H1 (cell line): Measurements from ENCODE around the gene JAKMIP1. TPM values are rescaled to one million over a fixed set of nuclear protein-coding genes. Genes with fewer than 3 reads are reported as not detected.

Experiments used
- CTCF ChIA-PET: fragments of 300-600 bp; sonication (Branson Sonifier 250); formaldehyde crosslinking; loops from one replicate; lab custom pipeline; 2021; ENCODE audit not compliant: partially characterized antibody; lab: Charles Lee
- POLR2A ChIA-PET: fragments of 300-600 bp; sonication (Branson Sonifier 250); formaldehyde crosslinking; loops from one replicate; lab custom pipeline; 2021; ENCODE audit warnings: inconsistent platforms; ENCODE audit not compliant: partially characterized antibody; lab: Charles Lee
- DNase-seq, 2 experiments: peaks; one replicate each; pipeline versions ENCODE4 v3.0.0 to v3.0.0-alpha.2; 2010 to 2022; ENCODE audit warnings: low spot score in 2 of 2, low read depth in 1 of 2, mixed read lengths in 1 of 2
- FAIRE-seq: peaks from 2 replicates; lab custom pipeline; 2011; peaks lifted over from hg19 to GRCh38; lab: Jason Lieb, UNC
- H2AFZ ChIP-seq: 2 replicates; pipeline ENCODE4 v1.8.1; 2012; ENCODE audit warnings: low read length, inconsistent platforms
- H2AK5ac ChIP-seq: 2 replicates; pipeline ENCODE4 v1.6.1; 2013; ENCODE audit warnings: low read depth, low read length
- H2BK120ac ChIP-seq: replicated peaks from 2 replicates; pipeline ENCODE3; 2013; ENCODE audit warnings: low read depth, low read length, inconsistent platforms
- H2BK12ac ChIP-seq: 2 replicates; pipeline ENCODE4 v1.6.1; 2013; ENCODE audit warnings: low read depth, low read length
- H2BK15ac ChIP-seq: 2 replicates; pipeline ENCODE4 v1.6.1; 2013; ENCODE audit warnings: low read length
- H2BK20ac ChIP-seq: 2 replicates; pipeline ENCODE4 v1.6.1; 2013; ENCODE audit warnings: low read length
- H2BK5ac ChIP-seq: 2 replicates; pipeline ENCODE4 v1.6.1; 2013; ENCODE audit warnings: low read depth, low read length
- H3K14ac ChIP-seq: 2 replicates; pipeline ENCODE4 v1.6.1; 2013; ENCODE audit warnings: inconsistent platforms; ENCODE audit not compliant: insufficient read length
- H3K18ac ChIP-seq: 2 replicates; pipeline ENCODE4 v1.6.1; 2013; ENCODE audit warnings: low read length; ENCODE audit errors: extremely low read depth
- H3K23ac ChIP-seq: 2 replicates; pipeline ENCODE4 v1.6.1; 2013; ENCODE audit warnings: inconsistent platforms; ENCODE audit not compliant: insufficient read length
- H3K23me2 ChIP-seq: 2 replicates; pipeline ENCODE4 v1.6.1; 2013; ENCODE audit warnings: low read depth, low read length
- H3K27ac ChIP-seq: 2 replicates; pipeline ENCODE4 v1.6.1; 2011; ENCODE audit warnings: low read depth, low read length, inconsistent platforms
- H3K27me3 ChIP-seq, 4 experiments: replicated peaks in 1 of 4; 1 replicate in 1 of 4; 2 replicates in 3 of 4; pipeline versions ENCODE4 v1.6.1 to v1.8.1; 2011 to 2013; ENCODE audit warnings: low read length in 3 of 4, mild to moderate bottlenecking in 3 of 4, inconsistent platforms in 2 of 4, mixed read lengths in 2 of 4, moderate library complexity in 1 of 4; ENCODE audit not compliant: control insufficient read depth in 3 of 4, insufficient read depth in 3 of 4; ENCODE audit errors: extremely low read depth in 1 of 4
- H3K36me3 ChIP-seq, 4 experiments: 2 replicates each; pipeline versions ENCODE4 v1.6.1 to v1.8.1; 2011 to 2013; ENCODE audit warnings: mild to moderate bottlenecking in 4 of 4, low read length in 3 of 4, moderate library complexity in 2 of 4, control low read depth in 1 of 4, inconsistent platforms in 1 of 4; ENCODE audit not compliant: insufficient read depth in 4 of 4, control insufficient read depth in 2 of 4
- H3K4ac ChIP-seq: replicated peaks from 2 replicates; pipeline ENCODE3; 2013; ENCODE audit warnings: low read length, low read depth, mixed read lengths, inconsistent platforms; ENCODE audit not compliant: insufficient read length
- H3K4me1 ChIP-seq, 4 experiments: replicated peaks in 1 of 4; 1 replicate in 1 of 4; 2 replicates in 3 of 4; pipeline versions ENCODE4 v1.6.1 to v1.8.1; 2011 to 2013; ENCODE audit warnings: low read length in 3 of 4, inconsistent platforms in 2 of 4, mixed read lengths in 1 of 4; ENCODE audit not compliant: insufficient read depth in 4 of 4, control insufficient read depth in 3 of 4
- H3K4me2 ChIP-seq, 2 experiments: 2 replicates each; pipeline versions ENCODE4 v1.6.1 to v1.8.1; 2011 to 2013; ENCODE audit warnings: low read depth in 2 of 2, low read length in 2 of 2, control low read depth in 1 of 2, inconsistent platforms in 1 of 2, mild to moderate bottlenecking in 1 of 2; ENCODE audit not compliant: insufficient read depth in 1 of 2
- H3K4me3 ChIP-seq, 4 experiments: fragments of 200-600, 300-600 bp in 1 of 4; sonication (generic), shearing (Covaris generic), sonication (Bioruptor Twin) in 1 of 4; 2 replicates each; pipeline versions ENCODE4 v1.5.1 to v1.8.1; 2011 to 2016; ENCODE audit warnings: low read length in 4 of 4, low read depth in 3 of 4, control low read depth in 2 of 4, inconsistent platforms in 2 of 4, mild to moderate bottlenecking in 2 of 4, mixed read lengths in 1 of 4, moderate library complexity in 1 of 4; ENCODE audit not compliant: insufficient read depth in 2 of 4; ENCODE audit errors: extremely low read depth in 1 of 4
- H3K56ac ChIP-seq: replicated peaks from 2 replicates; pipeline ENCODE3; 2013; ENCODE audit warnings: low read depth, mild to moderate bottlenecking, mixed read lengths, low read length, inconsistent platforms; ENCODE audit not compliant: insufficient read length
- H3K79me1 ChIP-seq: 2 replicates; pipeline ENCODE4 v1.6.1; 2013; ENCODE audit warnings: low read depth, low read length, control low read depth
- H3K79me2 ChIP-seq, 2 experiments: 2 replicates each; pipeline versions ENCODE4 v1.6.1 to v1.8.1; 2012 to 2013; ENCODE audit warnings: low read length in 2 of 2, mild to moderate bottlenecking in 2 of 2, inconsistent platforms in 1 of 2; ENCODE audit not compliant: insufficient read depth in 2 of 2, control insufficient read depth in 1 of 2
- H3K9ac ChIP-seq, 4 experiments: replicated peaks in 1 of 4; 1 replicate in 1 of 4; 2 replicates in 3 of 4; pipeline versions ENCODE4 v1.6.1 to v1.8.1; 2011 to 2013; ENCODE audit warnings: low read depth in 3 of 4, low read length in 3 of 4, control low read depth in 2 of 4, mild to moderate bottlenecking in 2 of 4, moderate library complexity in 2 of 4, inconsistent platforms in 1 of 4; ENCODE audit errors: extremely low read depth in 1 of 4
- H3K9me3 ChIP-seq, 2 experiments: 2 replicates each; pipeline versions ENCODE4 v1.6.1 to v1.8.1; 2012 to 2013; ENCODE audit warnings: mild to moderate bottlenecking in 2 of 2, moderate library complexity in 2 of 2, control low read depth in 1 of 2, inconsistent platforms in 1 of 2, low read depth in 1 of 2, low read length in 1 of 2, mixed read lengths in 1 of 2; ENCODE audit not compliant: insufficient read depth in 2 of 2
- H4K20me1 ChIP-seq, 2 experiments: replicated peaks in 1 of 2; 2 replicates each; pipeline versions ENCODE3 to v1.8.1; 2011 to 2013; ENCODE audit warnings: inconsistent platforms in 2 of 2, low read length in 2 of 2, mild to moderate bottlenecking in 1 of 2; ENCODE audit not compliant: insufficient read depth in 2 of 2, control insufficient read depth in 1 of 2
- H4K5ac ChIP-seq: 2 replicates; pipeline ENCODE4 v1.6.1; 2013; ENCODE audit warnings: low read length, low read depth, mixed read lengths, inconsistent platforms; ENCODE audit not compliant: insufficient read length
- H4K8ac ChIP-seq: 2 replicates; pipeline ENCODE4 v1.8.0; 2013; ENCODE audit warnings: mild to moderate bottlenecking, moderate library complexity, low read length, inconsistent platforms; ENCODE audit not compliant: insufficient read depth; ENCODE audit errors: extremely low read depth
- H4K91ac ChIP-seq: replicated peaks from 2 replicates; pipeline ENCODE3; 2013; ENCODE audit warnings: low read length, mixed read lengths, inconsistent platforms; ENCODE audit not compliant: insufficient read length
- BRCA1 ChIP-seq: IDR thresholded peaks from 2 replicates; pipeline ENCODE4 v1.6.1; 2012; ENCODE audit warnings: low read depth, low read length, improper control_type of control experiment
- GTF2F1 ChIP-seq: IDR thresholded peaks from 2 replicates; pipeline ENCODE4 v1.6.1; 2012; ENCODE audit warnings: low read depth, low read length, improper control_type of control experiment, borderline replicate concordance
- KDM4A ChIP-seq: IDR thresholded peaks from one replicate; pipeline ENCODE4 v1.7.1; 2012; ENCODE audit warnings: low read depth, mild to moderate bottlenecking, moderate library complexity, low read length, inconsistent platforms; ENCODE audit not compliant: severe bottlenecking
- RNF2 ChIP-seq: fragments of 200-900, 300-1000 bp; sonication (generic); IDR thresholded peaks from 2 replicates; pipeline ENCODE4 v1.7.1; 2016; ENCODE audit warnings: borderline replicate concordance, low read depth, mild to moderate bottlenecking, antibody characterized with exemption, low read length; ENCODE audit not compliant: poor library complexity, severe bottlenecking; ENCODE audit errors: missing control alignments
- SIN3A ChIP-seq, 2 experiments: IDR thresholded peaks in 1 of 2; conservative IDR thresholded peaks in 1 of 2; 2 replicates each; pipeline ENCODE4 v1.6.1; 2011 to 2012; ENCODE audit warnings: low read length in 2 of 2, improper control_type of control experiment in 1 of 2, low read depth in 1 of 2, mild to moderate bottlenecking in 1 of 2
- SIX5 ChIP-seq: IDR thresholded peaks from 2 replicates; pipeline ENCODE4 v1.6.1; 2011; ENCODE audit warnings: mild to moderate bottlenecking, low read depth, low read length
- ZNF274 ChIP-seq: IDR thresholded peaks from 2 replicates; pipeline ENCODE4 v1.7.0; 2012; ENCODE audit warnings: low read length, borderline replicate concordance; ENCODE audit errors: extremely low read depth
- WGBS, 2 experiments: shearing (Covaris generic) in 1 of 2; methylation state at CpG; one replicate each; pipeline versions ENCODE4 v1.1.6 to v1.1.7; 2013 to 2015; ENCODE audit warnings: low lambda C conversion rate in 2 of 2, mixed read lengths in 2 of 2, inconsistent platforms in 1 of 2, low coverage in 1 of 2, missing lambda C conversion rate in 1 of 2; ENCODE audit not compliant: insufficient replicate concordance in 2 of 2, insufficient coverage in 1 of 2, insufficient read length in 1 of 2; ENCODE audit errors: extremely low coverage in 1 of 2, missing lambda C conversion rate in 1 of 2; 5-methylcytosine and 5-hydroxymethylcytosine counted together
- polyA plus RNA-seq, 7 experiments: library from polyadenylated mRNA; depleted of rRNA in 3 of 7; stranded (reverse) in 5 of 7; unstranded in 2 of 7; fragments of >200 nt in 5 of 7; fragments of 200-250 nt in 2 of 7; gene quantifications; 1 replicate in 5 of 7; 2 replicates in 1 of 7; 4 replicates in 1 of 7; pipeline versions ENCODE4 v1.2.1 to v1.2.3, GENCODE V29; 2011 to 2013; ENCODE audit warnings: missing spikeins in 2 of 7, mixed read lengths in 2 of 7
- total RNA-seq: library from RNA; stranded (reverse); fragmentation: NEBNext Ultra II Directional; extraction: Animal tissue kit (Norgen Biotek cat#: 25700); gene quantifications from 2 replicates; pipeline ENCODE4 v1.2.1, GENCODE V29; 2021
- TF ChIP-seq, protein P1 (sequence below): IDR thresholded peaks from 2 replicates; pipeline ENCODE4 v1.6.1; 2012; ENCODE audit warnings: low read length, inconsistent platforms

Gene JAKMIP1
- total and polyA plus RNA-seq, 2 of the 8 experiments (the other 6 are each of a cell fraction or from before 2014, with no cell fraction given), result 2.5 to 4.4 TPM

DNA sequence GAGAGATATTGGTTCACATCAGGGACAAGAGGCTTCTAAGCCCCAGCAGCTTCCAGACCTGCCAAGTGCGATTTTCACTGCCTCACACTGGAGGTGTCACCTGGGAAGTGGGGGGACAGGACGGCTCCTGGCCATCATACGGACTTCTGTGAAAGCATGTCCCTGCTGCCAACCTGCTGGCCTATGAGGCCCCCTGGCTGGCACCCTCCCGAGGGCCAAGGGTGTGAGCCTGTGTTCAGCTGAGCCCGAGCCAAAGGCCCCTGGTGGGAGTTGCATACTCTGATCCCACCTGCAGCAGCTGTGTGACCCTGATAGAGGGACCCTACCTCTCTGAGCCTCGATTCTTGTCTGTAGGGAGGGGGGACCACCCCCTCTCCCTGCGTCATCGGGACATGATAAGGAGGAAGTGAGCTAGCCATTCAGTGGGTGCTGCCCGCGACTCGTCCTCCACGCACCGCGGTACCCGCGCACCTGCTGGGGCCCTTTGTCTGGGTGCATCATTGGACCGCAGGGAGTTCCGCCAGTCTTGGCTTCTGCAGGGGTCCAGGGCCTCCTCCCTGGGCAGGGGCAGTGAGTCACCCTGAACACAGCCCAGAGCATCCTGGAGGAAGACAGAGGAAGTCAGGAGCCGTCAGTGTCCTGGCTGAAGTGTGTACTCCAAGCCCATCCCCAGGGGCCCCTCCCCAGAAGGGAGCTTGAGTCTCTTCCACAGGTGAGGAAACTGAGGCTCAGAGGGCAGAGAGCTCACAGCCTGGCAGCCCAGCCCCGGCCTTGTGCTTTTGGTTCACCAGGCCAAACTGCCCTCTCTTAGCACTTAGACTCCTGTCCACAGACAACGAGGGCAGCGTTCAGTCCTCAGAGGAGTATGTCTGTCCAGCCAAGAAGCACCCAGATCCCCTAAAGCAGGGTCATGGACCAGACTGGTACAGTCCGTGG, 206.2 kb downstream of the JAKMIP1 start:
- Histone ChIP-seq H3K14ac (no peak overlapping the region), H3K9me3 (no peaks in the 10 kb centered on the region), H3K23me2 (no peaks in the 10 kb centered on the region), H4K91ac (no peak overlapping the region), H4K8ac (no peak overlapping the region), H2AFZ (no peak overlapping the region), H3K4ac (no peak overlapping the region), H3K79me1 (no peaks in the 10 kb centered on the region; the same call in 1 of the 2 replicates), H3K36me3 (no peaks in the 10 kb centered on the region), H2AK5ac (no peak overlapping the region), H3K56ac (no peak overlapping the region), H2BK20ac (no peak overlapping the region), H4K20me1 (no peaks in the 10 kb centered on the region), H2BK12ac (no peak overlapping the region), H2BK120ac (no peak overlapping the region), H3K18ac (no peak overlapping the region), H2BK5ac (no peak overlapping the region), H3K4me2 (no peak overlapping the region), H3K4me3 (no peak overlapping the region), H3K4me1 (no peaks in the 10 kb centered on the region; a peak in 2 of 7 replicates), H2BK15ac (0 out of 2 replicates have a peak overlapping the region, but pooled peaks have one; percentile 46), H3K79me2 (no peaks in the 10 kb centered on the region), H3K9ac (no peak overlapping the region), H3K27ac (no peak overlapping the region), H3K27me3 (peaks cover 0 to 1% (median 0%) of the 10 kb centered on the region in 4 experiments; a peak in 1 of 7 replicates), H4K5ac (no peak overlapping the region), H3K23ac (no peak overlapping the region)
- no peak for DNase-seq
- CTCF ChIA-PET, result interaction anchor here (0.6 to 3.3 kb wide), 13 partner anchors 10 to 518 kb away, joined by 3 to 12 read pairs (median 3); no protein-coding TSS in a partner anchor
- no peak for FAIRE-seq
- 90% methylated on average over 23 of the region's 23 CpGs; no CpG with 5 or more reads in 1 of the 2 experiments for WGBS, 2 experiments
- POLR2A ChIA-PET, result no interaction called here
- TF ChIP-seq KDM4A (no peak), SIN3A (conservative IDR thresholded peaks at IDR 0.05 in 1 of 2, IDR thresholded peaks at IDR 0.05 in 1 of 2; ENCODE audit: low read depth in 1 of 2, low read length in 2 of 2) (no peak), ZNF274 (no peak), BRCA1 (no peak), RNF2 (no peak), GTF2F1 (no peak), SIX5 (no peak)
- TF ChIP-seq, protein P1, sequence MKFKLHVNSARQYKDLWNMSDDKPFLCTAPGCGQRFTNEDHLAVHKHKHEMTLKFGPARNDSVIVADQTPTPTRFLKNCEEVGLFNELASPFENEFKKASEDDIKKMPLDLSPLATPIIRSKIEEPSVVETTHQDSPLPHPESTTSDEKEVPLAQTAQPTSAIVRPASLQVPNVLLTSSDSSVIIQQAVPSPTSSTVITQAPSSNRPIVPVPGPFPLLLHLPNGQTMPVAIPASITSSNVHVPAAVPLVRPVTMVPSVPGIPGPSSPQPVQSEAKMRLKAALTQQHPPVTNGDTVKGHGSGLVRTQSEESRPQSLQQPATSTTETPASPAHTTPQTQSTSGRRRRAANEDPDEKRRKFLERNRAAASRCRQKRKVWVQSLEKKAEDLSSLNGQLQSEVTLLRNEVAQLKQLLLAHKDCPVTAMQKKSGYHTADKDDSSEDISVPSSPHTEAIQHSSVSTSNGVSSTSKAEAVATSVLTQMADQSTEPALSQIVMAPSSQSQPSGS, result no peak
